Lower leg skin (tissue), 3 donors: ENCODE measurements around the gene TPST1.

Source experiments
- POLR2A ChIP-seq, 2 donors: fragments of 450-650 bp; IDR thresholded peaks; one replicate each; pipeline ENCODE4 v1.6.1; 2016 to 2017; ENCODE audit warnings: antibody characterized with exemption in 2 of 2, mild to moderate bottlenecking in 1 of 2, moderate library complexity in 1 of 2
- TF ChIP-seq, protein P1 (sequence below), 3 donors: fragments of 450-650 bp; IDR thresholded peaks; one replicate each; pipeline ENCODE4 v1.5.1; 2016; ENCODE audit warnings: antibody characterized with exemption in 3 of 3, mild to moderate bottlenecking in 3 of 3, moderate library complexity in 2 of 3

- TF ChIP-seq, protein P1, sequence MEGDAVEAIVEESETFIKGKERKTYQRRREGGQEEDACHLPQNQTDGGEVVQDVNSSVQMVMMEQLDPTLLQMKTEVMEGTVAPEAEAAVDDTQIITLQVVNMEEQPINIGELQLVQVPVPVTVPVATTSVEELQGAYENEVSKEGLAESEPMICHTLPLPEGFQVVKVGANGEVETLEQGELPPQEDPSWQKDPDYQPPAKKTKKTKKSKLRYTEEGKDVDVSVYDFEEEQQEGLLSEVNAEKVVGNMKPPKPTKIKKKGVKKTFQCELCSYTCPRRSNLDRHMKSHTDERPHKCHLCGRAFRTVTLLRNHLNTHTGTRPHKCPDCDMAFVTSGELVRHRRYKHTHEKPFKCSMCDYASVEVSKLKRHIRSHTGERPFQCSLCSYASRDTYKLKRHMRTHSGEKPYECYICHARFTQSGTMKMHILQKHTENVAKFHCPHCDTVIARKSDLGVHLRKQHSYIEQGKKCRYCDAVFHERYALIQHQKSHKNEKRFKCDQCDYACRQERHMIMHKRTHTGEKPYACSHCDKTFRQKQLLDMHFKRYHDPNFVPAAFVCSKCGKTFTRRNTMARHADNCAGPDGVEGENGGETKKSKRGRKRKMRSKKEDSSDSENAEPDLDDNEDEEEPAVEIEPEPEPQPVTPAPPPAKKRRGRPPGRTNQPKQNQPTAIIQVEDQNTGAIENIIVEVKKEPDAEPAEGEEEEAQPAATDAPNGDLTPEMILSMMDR (IDR thresholded peaks at IDR 0.05) = no peak
- TF ChIP-seq POLR2A (IDR thresholded peaks at IDR 0.05) = no peak
Observed at GRCh38 chr7:66348959-66349358, 143.8 kb downstream of the TPST1 start.
